IPS-18a (cell line): ENCODE data around the gene MAPK14.
"Not testable (repeated sequence)": the region's sequence is repeated elsewhere in the genome, so short reads cannot be mapped to it uniquely, and the experiment has no call there.

Experiments
- H3K27ac ChIP-seq: one replicate; pipeline ENCODE4 v1.5.1; 2013; ENCODE audit warnings: low read length
- H3K27me3 ChIP-seq: one replicate; pipeline ENCODE4 v1.6.1; 2013; ENCODE audit warnings: mild to moderate bottlenecking, low read length; ENCODE audit not compliant: control insufficient read depth, insufficient read depth
- H3K36me3 ChIP-seq: one replicate; pipeline ENCODE4 v1.6.1; 2013; ENCODE audit warnings: low read depth, low read length; ENCODE audit not compliant: control insufficient read depth
- H3K4me1 ChIP-seq: one replicate; pipeline ENCODE4 v1.6.1; 2013; ENCODE audit warnings: low read depth, low read length; ENCODE audit not compliant: control insufficient read depth
- H3K4me3 ChIP-seq: one replicate; pipeline ENCODE4 v1.5.1; 2013; ENCODE audit warnings: low read length
- H3K9ac ChIP-seq: one replicate; pipeline ENCODE4 v1.6.1; 2013; ENCODE audit warnings: mild to moderate bottlenecking, low read length, moderate library complexity
- H3K9me3 ChIP-seq: one replicate; pipeline ENCODE4 v1.6.1; 2013; ENCODE audit warnings: low read depth, low read length; ENCODE audit not compliant: control insufficient read depth

The MAPK14 gene

DNA sequence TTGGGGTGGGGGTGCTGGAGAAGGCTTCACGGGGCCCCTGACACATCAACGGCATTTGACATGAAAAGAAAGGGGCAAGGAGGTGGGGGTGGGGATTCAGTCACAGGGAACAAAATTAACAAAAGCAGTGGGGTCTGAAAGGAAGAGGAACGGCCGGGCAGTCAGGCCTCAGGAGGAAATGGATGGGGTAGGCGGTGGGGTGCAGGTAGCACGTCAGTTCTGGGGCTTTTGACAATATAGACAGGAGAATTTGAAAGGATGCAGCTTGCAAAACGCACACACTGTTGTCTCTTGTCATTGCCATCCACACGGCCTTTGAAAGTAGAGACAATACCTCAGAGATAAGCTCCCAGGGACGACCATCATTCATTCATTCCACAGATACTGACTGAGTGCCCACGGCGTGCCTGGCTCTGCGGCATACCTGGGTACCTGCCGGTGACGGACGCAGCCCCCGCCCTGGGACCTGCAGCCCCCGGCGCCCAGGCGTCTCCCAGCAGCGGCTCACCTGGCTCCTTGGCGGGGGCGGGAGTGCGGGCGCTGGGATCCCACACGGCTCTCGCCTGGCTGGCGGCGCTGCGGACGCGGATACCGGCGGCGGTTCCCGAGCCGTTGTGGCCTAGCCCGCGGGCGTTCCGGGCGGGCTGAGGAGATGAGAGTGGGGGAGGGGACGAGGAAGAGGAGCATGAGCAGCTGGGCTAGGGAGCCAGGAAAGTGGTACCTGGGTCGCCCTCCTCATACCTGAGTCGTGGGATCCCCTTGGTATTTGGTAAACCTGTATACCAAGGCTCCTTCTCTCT lies 3.4 kb upstream of the MAPK14 start, which contains the start of gene SLC26A8:
Gene SLC26A8 (minus strand): TSS at position 646 of the 800 bp plus-strand sequence. CDS start 4,934 bp downstream, outside the sequence.
- peaks cover 12% of the 10 kb centered on the region for H3K4me1 ChIP-seq
- no peaks in the 10 kb centered on the region for H3K9me3 ChIP-seq
- no peaks in the 10 kb centered on the region for H3K36me3 ChIP-seq
- peak within 1 kb of the TSS; percentile 19 for H3K9ac ChIP-seq
- peaks cover 15% of the 10 kb centered on the region for H3K27me3 ChIP-seq
- no peak within 1 kb of the TSS for H3K27ac ChIP-seq
- peak within 1 kb of the TSS; percentile 63 for H3K4me3 ChIP-seq

DNA sequence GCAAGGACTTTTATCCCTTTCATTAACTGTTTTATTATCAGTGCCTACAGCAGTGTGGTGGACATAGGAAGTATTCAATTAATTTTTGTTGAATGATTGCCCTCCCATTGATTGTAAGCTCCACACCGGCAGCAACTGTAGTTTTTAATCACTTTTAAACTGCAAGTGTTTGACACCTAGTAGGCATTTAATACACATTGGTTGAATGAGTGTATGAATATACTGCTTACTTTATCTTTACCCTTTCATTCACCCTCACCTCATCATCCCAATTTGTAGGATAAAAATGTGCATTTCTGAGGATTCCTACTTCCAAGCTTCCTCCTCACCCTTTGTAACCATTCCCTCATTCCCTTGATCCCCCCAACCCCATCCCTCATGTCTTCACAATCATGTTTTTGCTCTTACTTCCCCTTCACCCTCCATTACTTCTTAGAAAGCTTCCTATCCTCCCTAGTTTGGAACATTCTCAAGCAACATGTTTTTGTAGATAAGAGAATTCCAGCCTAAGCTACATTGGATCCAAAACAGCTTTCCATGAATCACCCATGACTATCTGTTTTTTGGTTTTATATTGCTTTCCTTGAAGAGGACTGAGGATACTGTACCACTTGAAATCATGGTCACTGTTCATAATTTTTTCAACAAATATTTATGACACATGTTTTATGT lies 2.2 kb upstream of the MAPK14 start:
- Histone ChIP-seq H3K4me3 (no peak overlapping the region), H3K9me3 (no peaks in the 10 kb centered on the region), H3K36me3 (no peaks in the 10 kb centered on the region), H3K27ac (no peak overlapping the region), H3K9ac (no peak overlapping the region), H3K27me3 (peaks cover 15% of the 10 kb centered on the region), H3K4me1 (peaks cover 16% of the 10 kb centered on the region)

DNA sequence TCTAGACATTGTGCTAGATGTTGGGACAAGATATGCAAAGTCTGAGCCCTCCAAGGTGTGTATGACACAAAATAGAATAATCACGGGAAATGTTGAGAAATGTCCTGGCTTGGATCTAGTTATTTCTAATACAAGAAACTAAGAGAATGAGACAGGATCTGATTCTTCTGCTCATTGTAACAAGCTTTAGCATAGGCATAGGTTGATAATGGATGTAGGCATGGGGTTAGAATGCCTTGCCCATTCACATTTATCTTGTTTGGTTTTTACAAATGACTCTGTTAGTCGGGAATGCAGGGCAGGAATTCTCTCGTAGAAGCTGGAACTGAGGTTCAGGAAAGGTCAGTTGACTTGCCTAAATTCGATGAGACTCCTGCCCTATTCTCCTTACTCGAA lies 1.7 kb upstream of the MAPK14 start:
- peaks cover 15% of the 10 kb centered on the region for H3K27me3 ChIP-seq
- no peak overlapping the region for H3K27ac ChIP-seq
- no peaks in the 10 kb centered on the region for H3K36me3 ChIP-seq
- H3K9ac ChIP-seq, result no peak overlapping the region
- no peak overlapping the region for H3K4me3 ChIP-seq
- H3K4me1 ChIP-seq, result peaks cover 16% of the 10 kb centered on the region
- H3K9me3 ChIP-seq, result no peaks in the 10 kb centered on the region

DNA sequence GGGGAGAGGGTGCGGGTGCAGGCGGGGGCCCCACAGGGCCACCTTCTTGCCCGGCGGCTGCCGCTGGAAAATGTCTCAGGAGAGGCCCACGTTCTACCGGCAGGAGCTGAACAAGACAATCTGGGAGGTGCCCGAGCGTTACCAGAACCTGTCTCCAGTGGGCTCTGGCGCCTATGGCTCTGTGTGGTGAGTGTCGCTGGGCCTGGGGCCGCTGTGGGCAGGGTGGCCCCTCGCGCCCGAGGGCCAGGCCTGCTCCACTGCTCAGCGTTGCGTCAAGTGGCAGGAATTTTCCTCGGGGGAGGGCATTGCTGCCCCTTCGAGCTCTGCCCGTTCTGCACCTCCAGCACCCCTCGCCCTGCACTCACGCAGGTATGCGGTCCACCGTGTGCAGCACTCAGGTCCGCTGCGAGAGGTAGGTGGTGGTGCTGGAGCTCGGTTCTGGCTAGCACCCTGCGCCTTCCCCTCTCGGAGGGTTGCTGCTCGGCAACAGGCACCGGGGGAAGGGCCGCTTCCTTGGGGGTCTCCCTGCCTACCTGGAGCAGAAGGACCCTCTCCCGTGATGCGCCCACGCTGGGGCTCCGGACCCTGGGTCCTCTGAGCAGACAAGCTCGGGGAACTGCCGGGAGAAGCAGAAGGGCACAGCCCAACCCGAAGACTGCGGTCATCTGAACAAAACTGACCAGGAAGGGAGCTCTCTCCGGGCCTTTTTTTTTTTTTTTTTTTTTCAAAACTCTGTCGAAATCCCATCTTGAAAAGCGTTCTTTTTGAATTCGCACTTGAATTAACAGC lies 674 bp downstream of the MAPK14 start:
- Histone ChIP-seq H3K27ac (no peak overlapping the region), H3K27me3 (peaks cover 15% of the 10 kb centered on the region), H3K4me3 (peak overlapping the region; percentile 93), H3K9ac (peak overlapping the region; percentile 84), H3K4me1 (peaks cover 16% of the 10 kb centered on the region), H3K9me3 (no peaks in the 10 kb centered on the region), H3K36me3 (no peaks in the 10 kb centered on the region)

DNA sequence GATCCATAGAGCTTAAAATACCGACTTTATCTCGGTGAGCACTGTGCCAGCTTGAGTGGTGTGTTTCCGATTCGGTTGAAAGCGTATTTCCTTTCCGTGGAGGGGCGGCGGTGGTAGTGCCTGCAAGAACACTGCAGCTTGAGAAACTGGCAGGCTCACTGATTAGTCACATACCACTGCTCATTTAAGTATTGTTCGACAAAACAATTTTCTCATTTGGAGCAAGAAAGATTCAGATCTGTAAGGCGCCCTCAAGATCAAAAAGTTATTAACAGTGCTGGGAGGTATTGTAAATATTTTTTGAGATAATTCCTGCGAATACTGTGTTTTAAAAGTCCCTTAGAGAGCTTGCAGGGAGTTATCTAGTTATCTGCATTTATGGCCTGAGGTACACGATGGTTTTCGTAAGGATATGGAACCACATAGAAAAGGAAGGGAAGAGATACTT lies 1.3 kb downstream of the MAPK14 start:
- Histone ChIP-seq H3K4me1 (peaks cover 11% of the 10 kb centered on the region), H3K4me3 (peak overlapping the region; percentile 93), H3K36me3 (no peaks in the 10 kb centered on the region), H3K9me3 (no peaks in the 10 kb centered on the region), H3K9ac (peak overlapping the region; percentile 84), H3K27ac (no peak overlapping the region), H3K27me3 (peaks cover 15% of the 10 kb centered on the region)

DNA sequence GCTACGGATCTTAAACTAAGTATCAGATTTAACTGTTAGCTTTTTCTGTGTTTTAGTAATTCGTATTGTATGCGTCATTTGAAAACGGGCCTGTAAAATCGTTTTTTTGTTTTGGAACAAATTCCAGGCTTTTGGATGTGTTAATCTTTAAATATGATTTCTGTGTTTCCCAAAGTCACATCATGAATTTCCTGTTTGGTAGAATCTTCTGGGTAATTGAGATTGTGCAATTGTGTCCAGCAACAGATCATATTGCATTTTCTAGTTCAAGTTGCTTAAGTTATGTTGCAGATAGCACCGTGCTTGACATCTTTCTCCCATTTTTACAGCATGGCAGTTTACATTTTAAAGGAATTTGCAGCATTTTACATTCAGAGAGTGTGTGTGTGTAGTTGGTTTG lies 1.9 kb downstream of the MAPK14 start:
- Histone ChIP-seq H3K9me3 (no peaks in the 10 kb centered on the region), H3K27ac (no peak overlapping the region), H3K27me3 (peaks cover 13% of the 10 kb centered on the region), H3K9ac (peak overlapping the region; percentile 84), H3K4me1 (peaks cover 9% of the 10 kb centered on the region), H3K36me3 (no peaks in the 10 kb centered on the region), H3K4me3 (peak overlapping the region; percentile 93)

DNA sequence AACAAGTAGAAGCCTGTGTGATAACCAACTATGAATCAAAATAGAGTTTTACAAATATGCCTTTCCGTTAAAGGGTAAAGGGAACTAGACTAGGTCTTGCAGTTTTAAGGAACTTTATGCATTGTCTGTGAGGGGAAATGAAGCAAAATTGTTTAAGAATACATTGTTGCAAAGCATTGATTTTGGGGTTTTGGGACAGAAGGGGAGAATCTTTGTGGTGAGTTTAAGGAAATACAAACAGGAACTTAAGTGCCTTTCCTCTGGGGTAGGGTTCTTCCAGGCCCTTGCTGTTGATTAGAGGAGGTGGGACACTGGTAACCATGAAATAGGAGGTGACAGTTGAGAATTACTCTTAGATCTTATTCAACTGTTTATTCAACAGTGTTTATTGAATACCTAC lies 4.7 kb downstream of the MAPK14 start:
- no peak overlapping the region for H3K27ac ChIP-seq
- no peaks in the 10 kb centered on the region for H3K9me3 ChIP-seq
- no peaks in the 10 kb centered on the region for H3K27me3 ChIP-seq
- H3K4me1 ChIP-seq, result peaks cover 5% of the 10 kb centered on the region
- H3K4me3 ChIP-seq, result no peak overlapping the region
- no peaks in the 10 kb centered on the region for H3K36me3 ChIP-seq
- no peak overlapping the region for H3K9ac ChIP-seq

DNA sequence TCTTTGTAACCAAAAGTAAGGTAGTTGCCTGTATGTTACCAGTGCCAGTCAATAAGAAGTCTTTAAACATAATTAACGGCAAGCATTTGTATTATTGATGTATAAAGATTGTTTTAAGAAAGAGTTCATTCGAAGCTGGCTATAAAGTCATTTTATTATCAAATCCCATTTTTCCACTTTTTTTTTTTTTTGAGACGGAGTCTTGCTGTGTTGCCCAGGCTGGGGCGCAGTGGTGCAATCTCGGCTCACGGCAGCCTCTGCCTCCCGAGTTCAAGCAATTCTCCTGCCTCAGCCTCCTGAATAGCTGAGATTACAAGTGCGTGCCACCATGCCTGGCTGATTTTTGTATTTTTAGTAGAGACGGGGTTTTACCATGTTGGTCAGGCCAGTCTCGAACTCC lies 5.5 kb downstream of the MAPK14 start:
- not testable (repeated sequence) for H3K36me3 ChIP-seq, H3K4me3 ChIP-seq, H3K27ac ChIP-seq

DNA sequence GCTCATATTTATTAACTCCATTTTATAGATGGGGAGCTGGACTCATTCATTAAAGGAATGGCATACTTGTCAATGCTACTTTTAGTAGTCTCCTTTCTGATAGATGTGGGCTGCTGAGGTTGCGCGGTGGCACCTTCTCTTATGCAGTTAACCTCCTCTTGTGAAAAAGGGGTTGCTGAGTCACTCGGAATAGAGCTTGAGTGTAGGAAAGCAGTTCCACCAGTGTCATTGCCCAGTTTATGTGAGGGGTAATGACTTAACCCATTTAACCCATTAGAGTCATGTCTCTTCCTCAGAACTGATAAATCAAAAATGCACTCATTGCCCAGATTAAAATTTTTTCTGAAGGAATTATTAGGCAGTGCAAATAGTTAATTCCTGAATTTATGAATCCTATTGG lies 6.3 kb downstream of the MAPK14 start:
- no peaks in the 10 kb centered on the region for H3K27me3 ChIP-seq
- H3K4me3 ChIP-seq, result no peak overlapping the region
- H3K27ac ChIP-seq, result no peak overlapping the region
- H3K9ac ChIP-seq, result no peak overlapping the region
- no peaks in the 10 kb centered on the region for H3K9me3 ChIP-seq
- peaks cover 5% of the 10 kb centered on the region for H3K4me1 ChIP-seq
- no peaks in the 10 kb centered on the region for H3K36me3 ChIP-seq

More for the DNA sequence above, 5.5 kb downstream of the MAPK14 start:
- not testable (repeated sequence) for H3K9ac ChIP-seq, H3K27me3 ChIP-seq, H3K4me1 ChIP-seq, H3K9me3 ChIP-seq

DNA sequence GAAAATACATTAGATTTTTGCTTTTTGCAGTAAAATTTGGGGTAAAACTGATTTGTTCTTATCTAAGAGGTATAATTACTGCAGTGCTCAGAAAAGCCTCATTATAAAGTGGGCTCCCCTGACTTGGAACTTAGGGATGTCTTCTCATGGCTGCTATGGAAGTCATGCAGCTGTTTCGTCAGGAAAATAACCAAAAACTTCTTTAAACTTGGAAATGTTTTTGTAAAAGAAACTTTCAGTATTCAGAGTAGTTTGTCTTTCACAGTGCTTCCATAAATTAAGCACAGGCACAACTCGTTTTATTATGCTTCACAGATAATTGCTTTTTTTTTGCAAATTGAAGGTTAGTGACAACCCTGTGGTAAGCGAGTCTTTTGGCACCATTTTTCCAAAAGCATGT lies 6.8 kb downstream of the MAPK14 start:
- no peak overlapping the region for H3K4me3 ChIP-seq
- H3K36me3 ChIP-seq, result no peaks in the 10 kb centered on the region
- H3K4me1 ChIP-seq, result peaks cover 1% of the 10 kb centered on the region
- H3K9me3 ChIP-seq, result no peaks in the 10 kb centered on the region
- no peaks in the 10 kb centered on the region for H3K27me3 ChIP-seq
- no peak overlapping the region for H3K27ac ChIP-seq
- peak overlapping the region; percentile 10 for H3K9ac ChIP-seq

DNA sequence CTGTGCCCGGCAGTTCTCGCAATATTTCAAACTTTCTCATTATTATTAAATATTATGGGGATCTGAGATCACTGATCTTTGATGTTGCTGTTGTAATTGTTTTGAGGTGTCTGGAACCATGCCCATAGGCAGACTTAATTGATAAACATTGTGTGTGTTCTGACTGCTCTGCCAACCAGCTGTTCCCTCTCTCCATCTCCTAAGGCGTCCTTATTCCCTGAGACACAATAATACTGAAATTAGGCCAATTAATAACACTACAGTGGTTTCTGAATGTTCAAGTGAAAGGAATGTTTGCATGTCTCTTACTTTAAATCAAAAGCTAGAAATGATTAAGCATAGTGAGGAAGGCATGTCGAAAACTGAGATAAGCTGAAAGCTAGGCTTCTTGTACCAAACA lies 7.6 kb downstream of the MAPK14 start:
- Histone ChIP-seq H3K36me3 (no peaks in the 10 kb centered on the region), H3K9ac (no peak overlapping the region), H3K4me1 (no peaks in the 10 kb centered on the region), H3K9me3 (no peaks in the 10 kb centered on the region), H3K4me3 (no peak overlapping the region), H3K27me3 (no peaks in the 10 kb centered on the region), H3K27ac (no peak overlapping the region)
